GM12865 (cell line): ENCODE results near the gene ACBD4.
"Not testable (repeated sequence)": the region's sequence is repeated elsewhere in the genome, so short reads cannot be mapped to it uniquely, and the experiment has no call there.

Experiments
- DNase-seq: peaks from one replicate; pipeline ENCODE4 v3.0.0; 2010; ENCODE audit warnings: low read depth
- H3K4me3 ChIP-seq: 2 replicates; pipeline ENCODE4 v1.5.1; 2011; ENCODE audit warnings: mild to moderate bottlenecking, low read depth, low read length, control low read depth
- CTCF ChIP-seq: IDR thresholded peaks from 2 replicates; pipeline ENCODE4 v1.5.1; 2011; ENCODE audit warnings: low read length, control low read depth, low read depth, inconsistent platforms; ENCODE audit not compliant: insufficient read depth; ENCODE audit errors: missing control alignments

ACBD4 gene

GRCh38 chr17:45118691-45119090, 16.8 kb upstream of the ACBD4 start:
- TF ChIP-seq CTCF = no peak

GRCh38 chr17:45119964-45120363, 15.5 kb upstream of the ACBD4 start:
- TF ChIP-seq CTCF = no peak
- H3K4me3 ChIP-seq = no peak overlapping the region
- DNase-seq = no peak

More at GRCh38 chr17:45118691-45119090, 16.8 kb upstream of the ACBD4 start:
- DNase-seq = no peak
- H3K4me3 ChIP-seq = no peak overlapping the region

GRCh38 chr17:45120558-45120957, 14.9 kb upstream of the ACBD4 start:
- DNase-seq = no peak
- no peak for TF ChIP-seq CTCF
- H3K4me3 ChIP-seq = no peak overlapping the region

GRCh38 chr17:45121055-45121454, 14.4 kb upstream of the ACBD4 start:
- TF ChIP-seq CTCF = no peak
- DNase-seq = no peak
- H3K4me3 ChIP-seq = no peak overlapping the region

GRCh38 chr17:45123076-45123770, 12.3 kb upstream of the ACBD4 start:
- no peak overlapping the region for H3K4me3 ChIP-seq
- DNase-seq = no peak
- no peak for TF ChIP-seq CTCF

GRCh38 chr17:45123930-45124796, 11.3 kb upstream of the ACBD4 start:
- DNase-seq = peak; percentile 28
- no peak for TF ChIP-seq CTCF
- H3K4me3 ChIP-seq = no peak overlapping the region

GRCh38 chr17:45124797-45125122, 10.7 kb upstream of the ACBD4 start:
- DNase-seq, H3K4me3 ChIP-seq: not testable (repeated sequence)
